Measurements from ENCODE around the gene FCGR3B.
A peak's percentile ranks its signal among the peaks of the same experiment; 100 is the strongest.
"Not testable (repeated sequence)": the region's sequence is repeated elsewhere in the genome, so short reads cannot be mapped to it uniquely, and the experiment has no call there.

FCGR3B gene

GRCh38 chr1:161638251-161638993 lies 7.4 kb upstream of the FCGR3B start:
- DNase-seq (ENCODE audit: low read depth in 2 of 2): not testable (repeated sequence)

- DNase-seq (ENCODE audit: low read depth in 2 of 2): not testable (repeated sequence)
These were observed 6.0 kb upstream of the FCGR3B start for GRCh38 chr1:161636976-161637375.

- not testable (repeated sequence) for DNase-seq (ENCODE audit: low read depth in 2 of 2)
These were observed 5.3 kb upstream of the FCGR3B start for GRCh38 chr1:161636189-161636782.

GRCh38 chr1:161634993-161635392 lies 4.0 kb upstream of the FCGR3B start:
- not testable (repeated sequence) for DNase-seq (ENCODE audit: low read depth in 2 of 2)

GRCh38 chr1:161630128-161630742 lies 741 bp downstream of the FCGR3B start:
- not testable (repeated sequence) for DNase-seq (ENCODE audit: low read depth in 2 of 2)

GRCh38 chr1:161626445-161627146 lies 4.4 kb downstream of the FCGR3B start:
- not testable (repeated sequence) for DNase-seq (ENCODE audit: low read depth in 2 of 2)

GRCh38 chr1:161624605-161625004 lies 6.4 kb downstream of the FCGR3B start:
- DNase-seq (ENCODE audit: low read depth in 2 of 2): not testable (repeated sequence)

GRCh38 chr1:161623401-161624051 lies 7.5 kb downstream of the FCGR3B start:
- DNase-seq (ENCODE audit: low read depth in 2 of 2): not testable (repeated sequence)

- not testable (repeated sequence) for DNase-seq (ENCODE audit: low read depth in 2 of 2)
These were observed 8.9 kb downstream of the FCGR3B start for GRCh38 chr1:161622054-161622453.

- DNase-seq (ENCODE audit: low read depth in 2 of 2): peak; percentile 86 to 92
These were observed 9.6 kb downstream of the FCGR3B start for GRCh38 chr1:161621181-161622000.

GRCh38 chr1:161620399-161620798 lies 10.6 kb downstream of the FCGR3B start:
- not testable (repeated sequence) for DNase-seq (ENCODE audit: low read depth in 2 of 2)

GRCh38 chr1:161618517-161618916 lies 12.5 kb downstream of the FCGR3B start:
- not testable (repeated sequence) for DNase-seq (ENCODE audit: low read depth in 2 of 2)

- not testable (repeated sequence) for DNase-seq (ENCODE audit: low read depth in 2 of 2)
These were observed 14.6 kb downstream of the FCGR3B start for GRCh38 chr1:161616417-161616816.

GRCh38 chr1:161613142-161613514 lies 17.8 kb downstream of the FCGR3B start:
- DNase-seq (ENCODE audit: low read depth in 2 of 2): not testable (repeated sequence)

- peak; percentile 85 to 91 for DNase-seq (ENCODE audit: low read depth in 2 of 2)
These were observed 18.4 kb downstream of the FCGR3B start for GRCh38 chr1:161612322-161613141.

- DNase-seq (ENCODE audit: low read depth in 2 of 2): peak; percentile 22 to 23
These were observed 19.1 kb downstream of the FCGR3B start for GRCh38 chr1:161611866-161612321.

GRCh38 chr1:161610198-161610597 lies 20.8 kb downstream of the FCGR3B start:
- DNase-seq (ENCODE audit: low read depth in 2 of 2): not testable (repeated sequence)

- DNase-seq (ENCODE audit: low read depth in 2 of 2): not testable (repeated sequence)
These were observed 24.2 kb downstream of the FCGR3B start for GRCh38 chr1:161606541-161607336.
